MG63 (cell line): ENCODE data around the gene SYT8. TPM values are rescaled to one million over a fixed set of nuclear protein-coding genes. Genes with fewer than 3 reads are reported as not detected.
"Not testable (repeated sequence)": the region's sequence is repeated elsewhere in the genome, so short reads cannot be mapped to it uniquely, and the experiment has no call there.

Source experiments
- DNase-seq: peaks from one replicate; pipeline ENCODE4 v3.0.0-alpha.2; 2020
- H3K27me3 ChIP-seq: fragments of 250-450 bp; sonication (Bioruptor Pico); 2 replicates; pipeline ENCODE4 v1.5.1; 2020; ENCODE audit warnings: mild to moderate bottlenecking, moderate library complexity
- H3K36me3 ChIP-seq: fragments of 250-450 bp; sonication (Bioruptor Pico); 2 replicates; pipeline ENCODE4 v1.5.1; 2020; ENCODE audit warnings: mild to moderate bottlenecking, moderate library complexity
- H3K4me3 ChIP-seq: fragments of 250-450 bp; sonication (Bioruptor Pico); 2 replicates; pipeline ENCODE4 v1.5.1; 2020; ENCODE audit warnings: mild to moderate bottlenecking, moderate library complexity
- H3K9me3 ChIP-seq: fragments of 250-450 bp; sonication (Bioruptor Pico); 2 replicates; pipeline ENCODE4 v1.5.1; 2020; ENCODE audit warnings: mild to moderate bottlenecking, moderate library complexity
- total RNA-seq: library from RNA; depleted of rRNA; stranded (reverse); fragments of >200 nt; shearing (Covaris generic); gene quantifications from 2 replicates; pipeline ENCODE4 v1.2.3, GENCODE V29; 2014; ENCODE audit warnings: low replicate concordance

The SYT8 gene
- total RNA-seq, 1 experiment from 2014 or later, result not detected

- peak overlapping the region; percentile 57 for H3K4me3 ChIP-seq
- H3K9me3 ChIP-seq, result no peaks in the 10 kb centered on the region
- 0 out of 2 replicates have a peak, but pooled peaks cover 2% of the 10 kb centered on the region for H3K27me3 ChIP-seq
- 0 out of 2 replicates have a peak, but pooled peaks cover 2% of the 10 kb centered on the region for H3K36me3 ChIP-seq
- DNase-seq, result peak; percentile 88
Measured at GRCh38 chr11:1870721-1871466, 36.1 kb downstream of the SYT8 start.

GRCh38 chr11:1871531-1871930, 36.7 kb downstream of the SYT8 start:
- no peak for DNase-seq
- Histone ChIP-seq H3K36me3 (0 out of 2 replicates have a peak, but pooled peaks cover 2% of the 10 kb centered on the region), H3K27me3 (0 out of 2 replicates have a peak, but pooled peaks cover 2% of the 10 kb centered on the region), H3K9me3 (no peaks in the 10 kb centered on the region), H3K4me3 (peak overlapping the region; percentile 57)

- H3K36me3 ChIP-seq, result 0 out of 2 replicates have a peak, but pooled peaks cover 2% of the 10 kb centered on the region
- 0 out of 2 replicates have a peak, but pooled peaks cover 2% of the 10 kb centered on the region for H3K27me3 ChIP-seq
- H3K9me3 ChIP-seq, result no peaks in the 10 kb centered on the region
- H3K4me3 ChIP-seq, result peak overlapping the region; percentile 57
- DNase-seq, result no peak
Measured at GRCh38 chr11:1872267-1872985, 37.6 kb downstream of the SYT8 start.

DNA sequence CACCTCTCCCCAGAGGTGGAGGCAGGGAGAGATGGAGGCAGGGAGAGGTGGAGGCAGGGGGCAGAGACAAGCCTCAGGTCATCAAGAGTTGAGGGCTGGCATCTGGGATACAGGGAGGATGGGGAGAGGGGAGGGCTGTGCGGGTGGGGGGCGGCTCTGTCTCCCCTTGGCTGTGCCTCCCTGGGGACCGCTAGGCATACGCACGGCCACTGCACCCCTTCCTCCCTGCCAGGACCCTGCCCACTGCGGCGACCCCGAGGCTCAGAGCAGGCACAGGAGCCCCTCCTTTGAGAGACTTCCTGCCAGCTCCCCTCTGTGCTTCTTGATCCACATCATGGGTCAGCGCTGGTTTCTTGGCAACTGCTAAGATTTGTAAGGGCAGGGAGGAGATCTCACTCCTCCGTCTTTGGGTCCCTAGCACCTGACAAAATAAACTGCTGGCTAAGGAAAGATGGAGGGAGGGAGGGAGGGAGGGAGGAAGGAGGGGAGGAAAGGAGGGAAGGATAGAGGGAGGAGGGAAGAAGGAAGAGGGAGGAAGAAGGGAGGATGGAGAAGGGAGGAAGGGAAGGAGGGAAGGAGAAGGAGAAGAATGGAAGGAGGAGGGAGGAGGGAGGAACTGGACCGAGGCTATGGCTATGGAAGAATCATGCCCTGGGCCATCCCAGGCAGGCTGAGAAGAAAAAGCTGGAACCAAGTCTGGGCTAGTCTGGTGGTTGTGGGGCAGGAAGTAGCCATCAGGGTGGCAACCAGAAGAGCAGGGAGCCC, 38.4 kb downstream of the SYT8 start:
- peak; percentile 79 for DNase-seq
- H3K36me3 ChIP-seq, result peaks cover 8% of the 10 kb centered on the region; the same call in 1 of the 2 replicates
- H3K4me3 ChIP-seq, result peak overlapping the region; percentile 32
- 0 out of 2 replicates have a peak, but pooled peaks cover 2% of the 10 kb centered on the region for H3K27me3 ChIP-seq
- H3K9me3 ChIP-seq, result no peaks in the 10 kb centered on the region

DNA sequence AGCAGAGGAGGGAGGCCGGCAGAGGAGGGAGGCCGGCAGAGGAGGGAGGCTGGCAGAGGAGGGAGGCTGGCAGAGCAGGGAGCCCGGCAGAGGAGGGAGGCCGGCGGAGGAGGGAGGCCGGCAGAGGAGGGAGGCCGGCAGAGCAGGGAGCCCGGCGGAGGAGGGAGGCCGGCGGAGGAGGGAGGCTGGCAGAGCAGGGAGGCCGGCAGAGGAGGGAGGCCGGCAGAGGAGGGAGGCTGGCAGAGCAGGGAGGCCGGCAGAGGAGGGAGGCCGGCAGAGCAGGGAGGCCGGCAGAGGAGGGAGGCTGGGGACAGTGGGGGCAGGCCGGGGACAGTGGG, 39.0 kb downstream of the SYT8 start:
- not testable (repeated sequence) for H3K9me3 ChIP-seq, DNase-seq, H3K36me3 ChIP-seq, H3K27me3 ChIP-seq
- peak overlapping the region; percentile 32 for H3K4me3 ChIP-seq

GRCh38 chr11:1874441-1875092, 39.8 kb downstream of the SYT8 start:
- DNase-seq, H3K4me3 ChIP-seq, H3K27me3 ChIP-seq, H3K36me3 ChIP-seq, H3K9me3 ChIP-seq: not testable (repeated sequence)

- no peak overlapping the region for H3K4me3 ChIP-seq
- no peaks in the 10 kb centered on the region for H3K27me3 ChIP-seq
- no peaks in the 10 kb centered on the region for H3K9me3 ChIP-seq
- peaks cover 8% of the 10 kb centered on the region for H3K36me3 ChIP-seq
- DNase-seq, result no peak
Measured at GRCh38 chr11:1875093-1875850, 40.5 kb downstream of the SYT8 start.

GRCh38 chr11:1875851-1876301, 41.1 kb downstream of the SYT8 start:
- not testable (repeated sequence) for H3K4me3 ChIP-seq, H3K27me3 ChIP-seq, DNase-seq, H3K9me3 ChIP-seq
- peaks cover 12% of the 10 kb centered on the region for H3K36me3 ChIP-seq

GRCh38 chr11:1876361-1877063, 41.7 kb downstream of the SYT8 start:
- Histone ChIP-seq H3K36me3 (peaks cover 17% of the 10 kb centered on the region), H3K4me3 (peak overlapping the region; percentile 27), H3K9me3 (no peaks in the 10 kb centered on the region), H3K27me3 (no peaks in the 10 kb centered on the region)
- peak; percentile 86 for DNase-seq

- peak; percentile 79 for DNase-seq
- no peak overlapping the region for H3K4me3 ChIP-seq
- H3K27me3 ChIP-seq, result no peaks in the 10 kb centered on the region
- peaks cover 21% of the 10 kb centered on the region for H3K36me3 ChIP-seq
- H3K9me3 ChIP-seq, result no peaks in the 10 kb centered on the region
Measured at GRCh38 chr11:1877211-1878136, 42.7 kb downstream of the SYT8 start.

GRCh38 chr11:1878137-1879031, 43.6 kb downstream of the SYT8 start:
- DNase-seq, result no peak
- Histone ChIP-seq H3K36me3 (peaks cover 26% of the 10 kb centered on the region), H3K27me3 (no peaks in the 10 kb centered on the region), H3K4me3 (no peak overlapping the region), H3K9me3 (no peaks in the 10 kb centered on the region)

DNA sequence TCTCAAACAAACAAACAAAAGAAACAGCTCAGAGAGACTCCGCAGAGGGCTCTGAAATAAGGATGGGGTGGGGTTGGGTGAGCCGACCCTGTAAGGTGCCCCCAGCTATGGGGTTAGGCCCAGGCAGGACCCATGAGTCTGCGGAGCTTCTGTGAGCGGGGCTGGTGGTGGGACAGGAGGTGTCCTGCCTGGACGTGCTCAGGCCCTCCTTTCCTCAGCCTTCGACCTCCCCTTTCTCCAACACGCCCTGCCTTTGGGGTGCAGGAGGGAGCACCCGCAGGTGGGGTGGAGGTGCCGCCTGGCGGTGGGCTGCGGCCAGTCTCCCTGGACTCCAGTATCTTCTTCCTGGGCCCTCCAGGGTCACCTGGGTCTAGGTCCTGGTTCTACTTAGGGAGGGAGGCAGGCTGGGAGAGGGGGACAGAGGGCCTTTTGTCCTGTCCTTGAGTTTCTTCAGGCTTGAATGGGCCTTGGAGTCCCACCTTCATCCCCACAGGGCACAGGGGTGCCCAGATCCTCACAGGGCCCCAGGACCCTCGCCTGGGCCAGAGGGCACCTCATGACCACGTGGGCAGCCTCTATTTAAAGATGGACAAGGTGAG, 44.7 kb downstream of the SYT8 start:
- no peaks in the 10 kb centered on the region for H3K9me3 ChIP-seq
- no peak for DNase-seq
- H3K36me3 ChIP-seq, result peaks cover 34% of the 10 kb centered on the region
- H3K27me3 ChIP-seq, result no peaks in the 10 kb centered on the region
- H3K4me3 ChIP-seq, result no peak overlapping the region

DNA sequence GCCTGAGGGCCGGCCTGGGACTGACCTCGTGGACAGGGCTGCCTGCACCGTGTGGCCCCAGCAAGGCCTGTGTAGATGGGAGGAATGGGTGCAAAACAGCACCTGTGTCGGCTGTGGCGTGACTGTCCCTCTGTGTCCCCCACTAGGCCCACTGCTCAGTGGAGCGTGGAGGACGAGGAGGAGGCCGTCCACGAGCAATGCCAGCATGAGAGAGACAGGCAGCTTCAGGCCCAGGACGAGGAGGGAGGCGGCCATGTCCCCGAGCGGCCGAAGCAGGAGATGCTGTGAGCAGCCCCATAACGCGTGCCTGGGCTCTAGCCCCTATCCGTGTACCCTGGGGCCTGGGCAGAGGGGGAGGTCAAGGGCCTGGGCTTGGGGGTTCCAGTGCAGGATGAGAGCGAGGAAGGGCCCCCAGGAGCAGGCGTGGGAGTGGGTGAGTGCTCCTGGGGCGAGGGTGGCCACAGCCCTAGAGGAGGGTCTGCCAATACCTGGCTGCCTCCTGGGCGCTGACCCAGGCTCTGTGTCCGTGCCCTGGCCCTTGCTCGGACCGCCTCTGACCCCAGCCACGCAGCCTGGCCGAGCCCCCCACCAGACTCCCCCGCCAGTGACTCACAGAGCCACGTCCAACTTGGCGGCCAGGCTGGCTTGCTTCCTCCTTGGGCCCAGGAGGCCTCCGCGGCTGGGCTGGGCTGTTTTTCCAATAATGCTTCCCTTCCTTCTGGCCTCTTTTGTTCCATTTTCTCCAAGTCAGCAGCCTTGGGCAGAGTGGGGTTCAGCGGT, 45.3 kb downstream of the SYT8 start:
- DNase-seq, result peak; percentile 79
- H3K9me3 ChIP-seq, result no peaks in the 10 kb centered on the region
- H3K4me3 ChIP-seq, result no peak overlapping the region
- no peaks in the 10 kb centered on the region for H3K27me3 ChIP-seq
- H3K36me3 ChIP-seq, result peaks cover 41% of the 10 kb centered on the region
